Measurements from ENCODE around the gene CRNKL1. TPM values are rescaled to one million over a fixed set of nuclear protein-coding genes. Genes with fewer than 3 reads are reported as not detected.

The CRNKL1 gene
- total RNA-seq, 2 donors from 2014 or later: 22.2 to 23.4 TPM

GRCh38 chr20:20065361-20065760, 13.1 kb upstream of the CRNKL1 start:
- Histone ChIP-seq H3K4me3 (ENCODE audit: low read length) (no peak overlapping the region), H3K9me3 (ENCODE audit: control insufficient read depth, low read length) (no peaks in the 10 kb centered on the region), H3K9ac (ENCODE audit: extremely low read depth, low read length, poor library complexity, severe bottlenecking) (no peak overlapping the region), H3K36me3 (ENCODE audit: control insufficient read depth, insufficient read depth, low read length) (no peaks in the 10 kb centered on the region), H3K27ac (ENCODE audit: low read depth, low read length) (no peak overlapping the region), H3K4me1 (ENCODE audit: control insufficient read depth, insufficient read depth, low read length) (no peaks in the 10 kb centered on the region), H3K27me3 (ENCODE audit: control insufficient read depth, insufficient read depth, low read length, poor library complexity, severe bottlenecking) (no peaks in the 10 kb centered on the region)
- Mint-ChIP-seq H3K27ac (no peak overlapping the region), H3K4me1 (no peaks in the 10 kb centered on the region), H3K36me3 (ENCODE audit: low read depth) (no peaks in the 10 kb centered on the region), H3K9me3 (no peaks in the 10 kb centered on the region), H3K27me3 (ENCODE audit: insufficient read depth) (peaks cover 8% of the 10 kb centered on the region), H3K4me3 (no peak overlapping the region)
- no peak for DNase-seq
- no peak for TF ChIP-seq CTCF (conservative IDR thresholded peaks at IDR 0.05)
- 88 to 89% methylated on average over 1 of the region's 1 CpG for WGBS, 2 experiments (ENCODE audit: insufficient coverage in 1 of 2, insufficient read length in 1 of 2)

- Mint-ChIP-seq H3K27me3 (ENCODE audit: insufficient read depth) (peaks cover 7% of the 10 kb centered on the region), H3K4me1 (no peaks in the 10 kb centered on the region), H3K27ac (no peak overlapping the region), H3K36me3 (ENCODE audit: low read depth) (no peaks in the 10 kb centered on the region), H3K9me3 (no peaks in the 10 kb centered on the region), H3K4me3 (no peak overlapping the region)
- Histone ChIP-seq H3K9ac (ENCODE audit: extremely low read depth, low read length, poor library complexity, severe bottlenecking) (no peak overlapping the region), H3K36me3 (ENCODE audit: control insufficient read depth, insufficient read depth, low read length) (no peaks in the 10 kb centered on the region), H3K4me1 (ENCODE audit: control insufficient read depth, insufficient read depth, low read length) (no peaks in the 10 kb centered on the region), H3K9me3 (ENCODE audit: control insufficient read depth, low read length) (no peaks in the 10 kb centered on the region), H3K27me3 (ENCODE audit: control insufficient read depth, insufficient read depth, low read length, poor library complexity, severe bottlenecking) (no peaks in the 10 kb centered on the region), H3K4me3 (ENCODE audit: low read length) (no peak overlapping the region), H3K27ac (ENCODE audit: low read depth, low read length) (no peak overlapping the region)
- no peak for TF ChIP-seq CTCF (conservative IDR thresholded peaks at IDR 0.05)
- DNase-seq: no peak
- 84 to 86% methylated on average over 9 to 12 of the region's 12 CpGs for WGBS, 2 experiments (ENCODE audit: insufficient coverage in 1 of 2, insufficient read length in 1 of 2)
These were observed 11.9 kb upstream of the CRNKL1 start for GRCh38 chr20:20063941-20064702.

GRCh38 chr20:20060234-20060998, 8.2 kb upstream of the CRNKL1 start:
- no peaks in the 10 kb centered on the region for H3K36me3 Mint-ChIP-seq (ENCODE audit: low read depth)
- H3K36me3 ChIP-seq (ENCODE audit: control insufficient read depth, insufficient read depth, low read length): no peaks in the 10 kb centered on the region
- no peak overlapping the region for H3K27ac Mint-ChIP-seq
- H3K9me3 ChIP-seq (ENCODE audit: control insufficient read depth, low read length): no peaks in the 10 kb centered on the region
- WGBS, 2 experiments (ENCODE audit: insufficient coverage in 1 of 2, insufficient read length in 1 of 2): 93 to 95% methylated on average over 6 of the region's 6 CpGs
- H3K27ac ChIP-seq (ENCODE audit: low read depth, low read length): no peak overlapping the region
- H3K4me3 Mint-ChIP-seq: no peak overlapping the region
- no peaks in the 10 kb centered on the region for H3K4me1 Mint-ChIP-seq
- DNase-seq: no peak
- no peaks in the 10 kb centered on the region for H3K9me3 Mint-ChIP-seq
- peaks cover under 1% of the 10 kb centered on the region for H3K27me3 ChIP-seq (ENCODE audit: control insufficient read depth, insufficient read depth, low read length, poor library complexity, severe bottlenecking)
- H3K4me1 ChIP-seq (ENCODE audit: control insufficient read depth, insufficient read depth, low read length): no peaks in the 10 kb centered on the region
- no peak overlapping the region for H3K9ac ChIP-seq (ENCODE audit: extremely low read depth, low read length, poor library complexity, severe bottlenecking)
- no peak overlapping the region for H3K4me3 ChIP-seq (ENCODE audit: low read length)
- H3K27me3 Mint-ChIP-seq (ENCODE audit: insufficient read depth): peaks cover 1% of the 10 kb centered on the region
- TF ChIP-seq CTCF (conservative IDR thresholded peaks at IDR 0.05): no peak

All from endodermal cell (in vitro differentiated cells).